ENCODE data around the gene SGPL1.

The SGPL1 gene

GRCh38 chr10:70832852-70833528 is 17.2 kb downstream of the SGPL1 start:
- Histone ChIP-seq H3K27ac (replicated peaks) (no peak overlapping the region), H3K4me3 (replicated peaks; ENCODE audit: insufficient read depth, low read length) (no peak overlapping the region), H3K27me3 (ENCODE audit: insufficient read depth, poor library complexity, severe bottlenecking) (no peaks in the 10 kb centered on the region)
- TF ChIP-seq POLR2AphosphoS5 (IDR thresholded peaks at IDR 0.05; ENCODE audit: low read depth): no peak
- TF ChIP-seq CTCF (IDR thresholded peaks at IDR 0.05; ENCODE audit: insufficient read depth, low read length): no peak
- TF ChIP-seq SPI1 (IDR thresholded peaks at IDR 0.05; ENCODE audit: borderline replicate concordance, low read depth): no peak
- TF ChIP-seq REST (IDR thresholded peaks at IDR 0.05; ENCODE audit: insufficient replicate concordance, low read depth): no peak
- DNase-seq (ENCODE audit: low read depth in 1 of 2, low spot score in 1 of 2): peak in 1 of 2 experiments; percentile 7

- H3K27ac ChIP-seq (replicated peaks): no peak overlapping the region
- H3K4me3 ChIP-seq (replicated peaks; ENCODE audit: insufficient read depth, low read length): no peak overlapping the region
- TF ChIP-seq CTCF (IDR thresholded peaks at IDR 0.05; ENCODE audit: insufficient read depth, low read length): no peak
- no peak for TF ChIP-seq GABPA (IDR thresholded peaks at IDR 0.05; ENCODE audit: low read depth)
- TF ChIP-seq SPI1 (IDR thresholded peaks at IDR 0.05; ENCODE audit: borderline replicate concordance, low read depth): no peak
- TF ChIP-seq POLR2AphosphoS5 (IDR thresholded peaks at IDR 0.05; ENCODE audit: low read depth): no peak
- no peak for TF ChIP-seq REST (IDR thresholded peaks at IDR 0.05; ENCODE audit: insufficient replicate concordance, low read depth)
- no peaks in the 10 kb centered on the region for H3K27me3 ChIP-seq (ENCODE audit: insufficient read depth, poor library complexity, severe bottlenecking)
- DNase-seq (ENCODE audit: low read depth in 1 of 2, low spot score in 1 of 2): no peak
Observed at GRCh38 chr10:70833601-70834000, 17.9 kb downstream of the SGPL1 start.

- Histone ChIP-seq H3K27me3 (ENCODE audit: insufficient read depth, poor library complexity, severe bottlenecking) (no peaks in the 10 kb centered on the region), H3K4me3 (replicated peaks; ENCODE audit: insufficient read depth, low read length) (no peak overlapping the region), H3K27ac (replicated peaks) (no peak overlapping the region)
- DNase-seq (ENCODE audit: low read depth in 1 of 2, low spot score in 1 of 2): no peak
- TF ChIP-seq SPI1 (IDR thresholded peaks at IDR 0.05; ENCODE audit: borderline replicate concordance, low read depth): no peak
- no peak for TF ChIP-seq GABPA (IDR thresholded peaks at IDR 0.05; ENCODE audit: low read depth)
- TF ChIP-seq REST (IDR thresholded peaks at IDR 0.05; ENCODE audit: insufficient replicate concordance, low read depth): no peak
- no peak for TF ChIP-seq CTCF (IDR thresholded peaks at IDR 0.05; ENCODE audit: insufficient read depth, low read length)
- no peak for TF ChIP-seq POLR2AphosphoS5 (IDR thresholded peaks at IDR 0.05; ENCODE audit: low read depth)
Observed at GRCh38 chr10:70834021-70834420, 18.3 kb downstream of the SGPL1 start.
